Stomach (tissue), 9 donors: ENCODE results near the gene DNAJC6. TPM values are rescaled to one million over a fixed set of nuclear protein-coding genes. Genes with fewer than 3 reads are reported as not detected.
"Not testable (repeated sequence)": the region's sequence is repeated elsewhere in the genome, so short reads cannot be mapped to it uniquely, and the experiment has no call there.

Experiments
- DNase-seq, 2 donors: peaks; one replicate each; pipeline versions ENCODE4 v3.0.0 to v3.0.0-alpha.2; 2013 to 2019
- H3K27ac ChIP-seq, 5 donors: fragments of 200-600 bp in 4 of 5; sonication (generic) in 4 of 5; one replicate each; pipeline ENCODE4 v1.5.1; 2013 to 2019; ENCODE audit warnings: mild to moderate bottlenecking in 1 of 5, moderate library complexity in 1 of 5
- H3K27me3 ChIP-seq, 3 donors: fragments of 200-600 bp; sonication (generic); one replicate each; pipeline ENCODE4 v1.5.1; 2017 to 2019; ENCODE audit warnings: mixed run types in 1 of 3
- H3K36me3 ChIP-seq, 4 donors: fragments of 200-600 bp; sonication (generic); 1 replicate in 3 of 4; 2 replicates in 1 of 4; pipeline ENCODE4 v1.5.1; 2016 to 2019
- H3K4me1 ChIP-seq, 4 donors: fragments of 200-600 bp; sonication (generic); one replicate each; pipeline ENCODE4 v1.5.1; 2016 to 2019
- H3K4me3 ChIP-seq, 4 donors: fragments of 200-600 bp; sonication (generic) in 3 of 4; one replicate each; pipeline ENCODE4 v1.5.1; 2016 to 2019; ENCODE audit warnings: mild to moderate bottlenecking in 1 of 4
- H3K9me3 ChIP-seq, 4 donors: fragments of 200-600 bp; sonication (generic); one replicate each; pipeline ENCODE4 v1.5.1; 2016 to 2019
- EP300 ChIP-seq: sonication (generic); formaldehyde crosslinking; IDR thresholded peaks from one replicate; pipeline ENCODE4 v1.6.1; 2017; ENCODE audit warnings: antibody characterized with exemption
- POLR2A ChIP-seq, 4 donors: fragments of 450-650 bp; IDR thresholded peaks; one replicate each; pipeline ENCODE4 v1.6.1; 2016; ENCODE audit warnings: antibody characterized with exemption in 4 of 4, control low read depth in 2 of 4, mild to moderate bottlenecking in 1 of 4, moderate library complexity in 1 of 4
- POLR2AphosphoS5 ChIP-seq, 3 donors: sonication (generic); formaldehyde crosslinking; IDR thresholded peaks; one replicate each; pipeline ENCODE4 v1.6.1; 2016; ENCODE audit warnings: antibody characterized with exemption in 3 of 3
- WGBS, 5 donors: extraction: QIAGEN DNeasy Blood & Tissue Kit in 3 of 5; methylation state at CpG; one replicate each; pipeline versions ENCODE4 v1.1.5 to v1.1.7; 2013 to 2018; 5-methylcytosine and 5-hydroxymethylcytosine counted together
- intact Hi-C: fragments of 100-400 bp; cut with DNase I; formaldehyde crosslinking; loops from one replicate; pipeline ENCODE4 v1.15.1; 2023; ENCODE audit warnings: low total_unique reads
- polyA plus RNA-seq, 3 donors: library from polyadenylated mRNA; stranded (reverse); fragments of 200-250 nt; gene quantifications; one replicate each; pipeline ENCODE4 v1.2.3, GENCODE V29; 2013
- total RNA-seq, 5 donors: library from RNA; depleted of rRNA; stranded (reverse); fragments of >200 nt; gene quantifications; one replicate each; pipeline versions ENCODE4 v1.1.0 to v1.2.3, GENCODE V29; 2014 to 2016
- TF ChIP-seq, protein P1 (sequence below), 7 experiments: fragments of 450-650 bp in 4 of 7; fragments of 200-600 bp in 3 of 7; sonication (generic) in 3 of 7; IDR thresholded peaks; one replicate each; pipeline ENCODE4 v1.5.1; 2016 to 2019; ENCODE audit warnings: antibody characterized with exemption in 7 of 7, control low read depth in 2 of 7, mild to moderate bottlenecking in 1 of 7
- donor health status: healthy with polysubstance abuse.
- donor health status: Bipolar disorder and iron deficiency.
- donor health status: healthy.

DNAJC6 gene
- total and polyA plus RNA-seq, 8 donors, result under 0.01 to 7.5 (median 0.68) TPM; not detected in 1

DNA sequence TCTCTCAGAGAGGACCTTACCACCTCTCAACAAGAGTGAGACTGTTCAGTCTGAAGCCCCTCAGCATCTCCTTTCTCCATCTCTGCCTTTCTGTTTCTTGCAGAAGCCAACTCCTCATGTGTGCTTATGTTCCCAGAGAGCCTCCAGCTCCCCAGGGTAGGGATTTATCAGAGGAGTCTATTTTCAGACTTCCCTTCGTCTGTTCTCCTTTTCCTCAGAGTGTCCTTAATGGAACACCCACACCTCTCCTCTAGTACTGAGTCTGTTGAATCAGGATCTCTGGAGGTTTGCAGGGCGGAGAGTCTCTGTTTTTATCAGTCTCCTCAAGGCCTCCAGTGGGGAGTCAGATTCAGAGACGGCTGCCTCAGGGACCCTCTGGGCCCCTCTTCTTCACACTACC, 25.1 kb upstream of the DNAJC6 start:
- DNase-seq, result no peak
- Histone ChIP-seq H3K36me3 (no peaks in the 10 kb centered on the region), H3K27ac (no peak overlapping the region), H3K9me3 (no peaks in the 10 kb centered on the region), H3K27me3 (no peaks in the 10 kb centered on the region), H3K4me1 (no peaks in the 10 kb centered on the region), H3K4me3 (no peak overlapping the region)
- WGBS, 5 donors, result 79 to 91% (median 87%) methylated on average over 3 of the region's 3 CpGs
- TF ChIP-seq EP300, result no peak
- TF ChIP-seq, protein P1, sequence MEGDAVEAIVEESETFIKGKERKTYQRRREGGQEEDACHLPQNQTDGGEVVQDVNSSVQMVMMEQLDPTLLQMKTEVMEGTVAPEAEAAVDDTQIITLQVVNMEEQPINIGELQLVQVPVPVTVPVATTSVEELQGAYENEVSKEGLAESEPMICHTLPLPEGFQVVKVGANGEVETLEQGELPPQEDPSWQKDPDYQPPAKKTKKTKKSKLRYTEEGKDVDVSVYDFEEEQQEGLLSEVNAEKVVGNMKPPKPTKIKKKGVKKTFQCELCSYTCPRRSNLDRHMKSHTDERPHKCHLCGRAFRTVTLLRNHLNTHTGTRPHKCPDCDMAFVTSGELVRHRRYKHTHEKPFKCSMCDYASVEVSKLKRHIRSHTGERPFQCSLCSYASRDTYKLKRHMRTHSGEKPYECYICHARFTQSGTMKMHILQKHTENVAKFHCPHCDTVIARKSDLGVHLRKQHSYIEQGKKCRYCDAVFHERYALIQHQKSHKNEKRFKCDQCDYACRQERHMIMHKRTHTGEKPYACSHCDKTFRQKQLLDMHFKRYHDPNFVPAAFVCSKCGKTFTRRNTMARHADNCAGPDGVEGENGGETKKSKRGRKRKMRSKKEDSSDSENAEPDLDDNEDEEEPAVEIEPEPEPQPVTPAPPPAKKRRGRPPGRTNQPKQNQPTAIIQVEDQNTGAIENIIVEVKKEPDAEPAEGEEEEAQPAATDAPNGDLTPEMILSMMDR (IDR thresholded peaks at IDR 0.05), result no peak
- no peak for TF ChIP-seq POLR2AphosphoS5 (IDR thresholded peaks at IDR 0.05)
- TF ChIP-seq POLR2A (IDR thresholded peaks at IDR 0.05), result no peak
- intact Hi-C loops, result no loop called here

DNA sequence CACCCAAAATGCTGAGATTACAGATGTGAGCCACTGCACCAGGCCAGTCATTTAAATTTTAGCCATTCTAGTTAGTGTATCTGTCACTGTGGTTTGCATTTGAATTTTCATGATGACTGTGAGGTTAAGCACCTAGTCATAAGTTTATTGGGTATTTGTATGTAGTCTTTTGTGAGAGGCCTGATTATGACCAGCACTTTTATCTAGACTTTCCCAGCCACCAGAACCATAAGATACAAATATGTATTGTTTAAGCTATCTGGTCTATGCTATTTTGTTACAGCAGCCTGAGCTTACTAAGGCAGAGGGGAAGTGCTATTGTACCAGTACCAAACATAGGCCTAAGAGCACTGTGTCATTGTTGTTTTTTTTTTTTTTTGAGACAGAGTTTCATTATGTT, 19.9 kb upstream of the DNAJC6 start:
- no peaks in the 10 kb centered on the region for H3K27me3 ChIP-seq
- H3K36me3 ChIP-seq, result no peaks in the 10 kb centered on the region
- H3K4me3 ChIP-seq, result no peak overlapping the region
- H3K27ac ChIP-seq, result no peak overlapping the region
- H3K4me1 ChIP-seq, result no peaks in the 10 kb centered on the region
- TF ChIP-seq POLR2AphosphoS5 (IDR thresholded peaks at IDR 0.05), result no peak
- TF ChIP-seq, protein P1 (IDR thresholded peaks at IDR 0.05), result no peak
- no peak for TF ChIP-seq EP300
- no peak for TF ChIP-seq POLR2A (IDR thresholded peaks at IDR 0.05)
- no peak for DNase-seq
- H3K9me3 ChIP-seq, result no peaks in the 10 kb centered on the region
- intact Hi-C loops, result no loop called here

DNA sequence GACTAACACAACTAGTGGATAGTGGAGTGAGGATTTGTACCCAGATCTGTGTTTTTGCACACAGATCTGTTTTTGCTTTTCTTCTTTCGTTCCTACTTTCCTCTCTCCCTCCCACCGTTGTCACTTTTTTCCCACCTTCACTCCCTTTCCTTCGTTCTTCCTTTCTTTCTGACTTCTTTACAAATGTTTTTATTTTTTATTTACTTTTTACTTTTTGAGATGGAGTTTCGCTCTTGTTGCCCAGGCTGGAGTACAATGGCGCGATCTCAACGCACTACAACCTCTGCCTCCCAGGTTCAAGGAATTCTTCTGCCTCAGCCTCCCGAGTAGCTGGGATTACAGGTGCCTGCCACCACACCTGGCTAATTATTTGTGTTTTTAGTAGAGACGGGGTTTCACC, 17.5 kb upstream of the DNAJC6 start:
- intact Hi-C loops, result not testable (repeated sequence)

DNA sequence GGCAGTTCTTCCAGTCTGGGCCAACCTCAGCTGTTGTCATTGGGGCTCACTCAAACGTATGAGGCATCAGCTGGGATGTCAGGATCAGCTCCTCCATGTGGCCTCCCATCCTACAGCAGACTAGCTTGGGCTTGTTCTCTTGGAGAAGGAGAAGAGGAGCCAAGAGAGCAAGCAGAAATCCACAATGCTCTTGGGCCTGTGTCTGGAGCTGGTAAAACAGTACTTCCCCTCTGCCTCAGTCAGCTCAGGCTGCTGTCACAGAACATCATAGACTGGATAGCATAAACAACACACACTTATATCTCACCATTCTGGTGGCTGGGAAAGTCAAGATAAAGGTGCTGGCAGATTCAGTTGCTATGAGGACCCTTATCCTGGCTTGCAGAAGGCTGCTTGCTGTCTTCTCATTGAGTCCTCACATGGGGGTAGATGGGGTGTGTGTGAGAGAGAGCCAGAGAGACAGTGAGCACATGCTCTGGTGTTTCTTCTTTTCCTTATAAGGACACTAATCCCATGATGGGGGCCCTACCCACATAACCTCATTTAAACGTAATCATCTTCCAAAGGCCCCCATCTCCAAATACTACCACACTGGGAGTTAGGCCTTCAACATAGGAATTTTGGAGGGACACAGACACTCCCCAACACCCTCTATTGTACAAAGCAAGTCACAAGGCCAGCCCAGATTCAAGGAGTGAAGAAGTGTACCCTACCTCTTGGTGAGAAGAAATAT, 16.3 kb upstream of the DNAJC6 start:
- TF ChIP-seq, protein P1 (IDR thresholded peaks at IDR 0.05), result no peak
- TF ChIP-seq POLR2A (IDR thresholded peaks at IDR 0.05) (no peak), EP300 (no peak), POLR2AphosphoS5 (IDR thresholded peaks at IDR 0.05) (no peak)
- DNase-seq, result peak in 1 of 2 donors; percentile 9
- intact Hi-C loops, result no loop called here
- Histone ChIP-seq H3K4me1 (no peaks in the 10 kb centered on the region), H3K36me3 (no peaks in the 10 kb centered on the region), H3K9me3 (peaks cover 0 to 5% (median 0%) of the 10 kb centered on the region in 4 donors), H3K4me3 (no peak overlapping the region), H3K27me3 (no peaks in the 10 kb centered on the region), H3K27ac (no peak overlapping the region)
- WGBS, 5 donors, result 72 to 88% (median 72%) methylated on average over 2 of the region's 2 CpGs

More for the DNA sequence above, 17.5 kb upstream of the DNAJC6 start:
- H3K4me1 ChIP-seq, H3K27ac ChIP-seq, H3K27me3 ChIP-seq, DNase-seq, H3K36me3 ChIP-seq, H3K4me3 ChIP-seq, H3K9me3 ChIP-seq: not testable (repeated sequence)
- WGBS, 5 donors, result 83 to 92% (median 89%) methylated on average over 9 of the region's 9 CpGs

DNA sequence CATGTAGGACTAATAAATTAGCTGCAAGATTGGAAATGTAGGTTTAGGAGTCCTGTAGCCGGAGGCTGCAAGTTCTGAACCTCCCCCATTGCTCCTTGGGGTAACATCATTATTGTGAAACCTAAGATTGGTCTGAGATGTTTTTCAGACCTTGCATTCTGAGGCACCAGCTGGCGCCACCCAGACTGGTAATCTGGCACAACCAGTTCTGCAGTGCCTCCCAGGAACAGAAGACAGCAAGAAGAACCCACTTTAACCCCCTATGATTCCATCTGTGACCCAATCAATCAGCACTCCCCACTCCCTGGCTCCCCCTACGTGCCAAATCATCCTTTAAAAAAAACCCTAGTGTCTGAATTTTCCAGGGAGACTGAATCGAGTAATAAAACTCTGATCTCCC, 11.6 kb upstream of the DNAJC6 start:
- Histone ChIP-seq H3K4me3 (no peak overlapping the region), H3K4me1 (no peaks in the 10 kb centered on the region), H3K36me3 (no peaks in the 10 kb centered on the region), H3K9me3 (peaks cover 0 to 7% (median 0%) of the 10 kb centered on the region in 4 donors), H3K27me3 (no peaks in the 10 kb centered on the region), H3K27ac (no peak overlapping the region)
- 74 to 87% (median 86%) methylated on average over 4 of the region's 4 CpGs for WGBS, 5 donors
- intact Hi-C loops, result no loop called here
- DNase-seq, result no peak
- no peak for TF ChIP-seq EP300
